Measurements from ENCODE around the gene LRFN4. TPM values are rescaled to one million over a fixed set of nuclear protein-coding genes. Genes with fewer than 3 reads are reported as not detected.

LRFN4 gene
- total and polyA plus RNA-seq, 2 of the 8 experiments (the other 6 are each of a cell fraction or from before 2014, with no cell fraction given), result 49.8 to 64.3 TPM

- TF ChIP-seq CHD7 (IDR thresholded peaks at IDR 0.05; ENCODE audit: insufficient replicate concordance, low read length) (no peak), SP2 (IDR thresholded peaks at IDR 0.05; ENCODE audit: low read length) (no peak), HDAC2 (IDR thresholded peaks at IDR 0.05; ENCODE audit: borderline replicate concordance in 1 of 2, low read depth in 2 of 2, low read length in 2 of 2) (no peak), JUN (IDR thresholded peaks at IDR 0.05; ENCODE audit: low read depth, low read length) (no peak), BACH1 (IDR thresholded peaks at IDR 0.05; ENCODE audit: low read length) (no peak), NANOG (IDR thresholded peaks at IDR 0.05; ENCODE audit: insufficient read depth, low read depth, low read length, poor library complexity, severe bottlenecking) (no peak)
Observed at GRCh38 chr11:66854729-66855211, 2.1 kb upstream of the LRFN4 start (continued).

All from H1 (cell line).